ENCODE results near the gene MYLK3.

The MYLK3 gene

DNA sequence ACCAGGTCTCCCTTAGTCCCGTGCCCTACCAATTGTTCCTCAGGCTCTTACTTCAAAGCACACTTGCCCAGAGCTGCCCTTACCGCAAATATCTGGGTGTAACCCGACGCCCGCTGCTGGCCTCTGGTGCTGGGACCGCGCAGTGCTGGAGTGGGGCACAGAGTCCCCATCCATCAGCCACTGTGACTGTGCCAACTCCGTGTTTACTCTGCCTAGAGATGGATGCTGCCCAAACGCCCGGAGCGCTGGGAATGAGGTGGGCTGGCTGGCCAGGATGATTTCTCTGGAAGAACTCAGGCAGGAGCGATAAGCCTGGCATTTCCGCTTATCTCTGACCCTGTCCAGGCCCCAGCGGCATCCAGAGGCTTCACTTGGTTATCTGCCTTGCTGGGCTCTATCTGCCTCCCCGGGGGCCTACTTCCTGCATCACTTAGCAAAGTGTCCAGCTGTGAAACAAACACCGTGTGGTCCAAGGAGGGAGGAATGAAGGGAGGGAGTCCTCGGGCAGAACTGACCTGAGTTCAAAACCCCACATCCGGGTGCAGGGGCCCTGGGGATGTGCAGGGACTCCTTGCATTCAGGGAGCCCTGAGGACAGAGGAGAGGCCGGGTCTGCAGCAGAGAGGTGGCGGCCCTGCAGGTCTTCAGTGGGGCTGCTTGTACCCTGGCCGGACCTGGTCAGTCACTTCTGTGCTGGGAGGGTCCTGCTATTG lies 9.4 kb upstream of the MYLK3 start:
- DNase-seq = no peak

- DNase-seq = no peak
Observed at GRCh38 chr16:46756772-46757171, 8.6 kb upstream of the MYLK3 start.

DNA sequence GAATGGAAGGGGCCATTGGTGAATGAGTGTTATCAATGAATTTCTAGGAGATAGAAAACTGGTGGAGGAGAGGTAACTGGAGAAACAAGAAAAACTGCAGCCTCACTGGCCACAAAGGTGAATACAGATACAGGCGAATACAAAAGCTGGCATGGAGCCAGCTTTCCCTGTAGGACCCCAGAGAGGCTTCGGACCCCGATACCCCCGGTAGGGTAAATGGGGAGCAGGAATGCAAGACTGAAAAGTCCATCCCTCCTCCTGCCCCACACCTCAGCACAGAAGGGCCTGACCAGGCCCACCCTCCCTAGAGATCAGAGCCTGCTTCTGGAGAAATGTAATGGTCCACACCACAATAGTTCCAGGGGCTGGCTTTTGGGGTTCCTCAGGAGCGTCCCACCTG lies 4.9 kb upstream of the MYLK3 start:
- DNase-seq = no peak

DNA sequence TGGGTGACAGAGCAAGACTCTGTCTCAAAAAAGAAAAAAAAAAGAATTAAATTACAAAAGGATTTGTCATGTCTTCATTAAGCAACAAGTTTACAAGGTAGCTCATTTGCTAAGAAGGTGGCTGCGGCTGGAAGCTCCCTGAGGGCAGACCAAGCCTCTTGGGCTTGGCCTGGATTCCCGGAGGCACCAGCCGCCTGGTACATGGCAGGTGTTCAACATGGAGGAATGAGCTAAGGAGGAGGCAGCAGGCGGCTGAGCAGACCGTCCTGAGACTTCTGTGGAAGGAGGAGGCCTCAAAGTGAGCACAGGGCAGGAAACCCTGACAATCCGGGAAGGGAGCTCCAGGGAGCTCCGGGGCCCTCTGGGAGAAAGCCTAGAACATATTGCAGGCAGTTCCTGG lies 3.2 kb upstream of the MYLK3 start:
- no peak for DNase-seq

- no peak for DNase-seq
Observed at GRCh38 chr16:46748775-46749705, 896 bp upstream of the MYLK3 start.

DNA sequence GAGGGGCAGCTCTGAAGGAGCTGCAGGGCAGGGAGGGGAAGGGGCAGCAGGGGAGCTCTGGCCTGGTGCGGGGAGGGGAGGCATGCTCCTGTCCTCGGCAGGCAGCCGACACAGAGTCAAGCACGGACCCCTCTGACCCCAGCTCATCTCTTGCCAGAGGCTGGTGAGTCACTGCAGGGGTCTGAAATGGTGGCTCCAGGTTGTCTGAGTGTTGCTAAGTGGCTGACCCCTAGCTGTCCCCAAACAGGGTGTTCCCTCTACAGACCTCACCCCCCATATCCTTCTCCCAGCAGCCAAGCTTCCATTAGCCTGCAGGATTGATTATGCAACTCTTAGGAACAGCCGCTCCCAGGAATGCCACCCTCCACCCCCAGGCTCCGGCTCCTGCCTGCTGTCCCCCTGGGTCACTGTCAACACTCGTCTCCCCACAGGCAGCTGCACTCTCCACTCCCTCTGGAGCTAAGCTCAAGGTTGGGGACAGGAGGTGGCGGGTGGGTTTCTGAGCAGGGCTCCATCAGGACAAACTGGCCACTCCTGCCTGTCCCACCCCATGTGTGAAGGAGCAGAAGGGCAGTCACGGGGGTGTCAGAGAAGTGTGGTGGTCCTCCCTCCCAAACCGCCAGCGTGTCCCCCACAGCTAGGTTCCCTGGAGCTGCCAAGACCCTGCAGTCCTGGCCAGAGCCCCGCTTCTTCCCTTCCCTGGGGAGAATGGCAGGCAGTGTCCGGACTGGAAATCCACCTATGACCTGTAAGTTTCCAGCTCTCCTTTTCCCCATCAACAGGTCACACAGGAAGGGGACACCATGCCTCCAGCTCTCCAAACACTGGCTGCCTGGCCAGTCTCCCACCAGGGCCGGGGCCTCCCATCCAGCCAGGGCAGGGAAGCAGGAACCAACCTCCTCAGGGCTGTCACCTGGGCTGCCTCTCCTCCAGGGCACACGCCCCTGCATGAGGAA lies 1.0 kb downstream of the MYLK3 start:
- DNase-seq = no peak

- no peak for DNase-seq
Observed at GRCh38 chr16:46745617-46746016, 2.5 kb downstream of the MYLK3 start.

DNA sequence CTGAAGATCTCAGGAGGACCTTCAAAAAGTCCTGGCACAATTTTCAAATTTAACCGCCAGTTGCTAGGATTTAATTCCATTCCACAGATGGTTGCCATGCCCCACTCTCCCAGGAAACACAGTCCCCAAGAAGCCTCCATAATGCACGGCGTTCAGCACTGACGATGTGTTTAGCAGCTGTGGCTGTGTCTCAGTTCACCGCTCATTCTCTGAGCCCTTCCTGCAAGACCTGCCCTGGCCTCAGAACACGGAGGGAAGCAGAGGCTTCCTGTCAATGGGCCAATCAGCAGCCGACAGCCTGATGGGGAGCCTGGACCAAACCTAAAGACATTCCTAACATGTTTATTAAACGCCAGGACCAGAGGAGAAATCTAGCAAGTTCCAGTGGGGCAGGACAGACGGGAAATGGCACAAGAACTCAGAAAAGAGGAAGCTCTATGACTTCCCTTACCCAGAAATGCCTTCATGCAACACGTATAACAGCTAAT lies 4.9 kb downstream of the MYLK3 start:
- no peak for DNase-seq

- DNase-seq = no peak
Observed at GRCh38 chr16:46739934-46740333, 8.2 kb downstream of the MYLK3 start.

- no peak for DNase-seq
Observed at GRCh38 chr16:46737621-46738214, 10.4 kb downstream of the MYLK3 start.

GRCh38 chr16:46736695-46737094 lies 11.4 kb downstream of the MYLK3 start:
- no peak for DNase-seq

DNA sequence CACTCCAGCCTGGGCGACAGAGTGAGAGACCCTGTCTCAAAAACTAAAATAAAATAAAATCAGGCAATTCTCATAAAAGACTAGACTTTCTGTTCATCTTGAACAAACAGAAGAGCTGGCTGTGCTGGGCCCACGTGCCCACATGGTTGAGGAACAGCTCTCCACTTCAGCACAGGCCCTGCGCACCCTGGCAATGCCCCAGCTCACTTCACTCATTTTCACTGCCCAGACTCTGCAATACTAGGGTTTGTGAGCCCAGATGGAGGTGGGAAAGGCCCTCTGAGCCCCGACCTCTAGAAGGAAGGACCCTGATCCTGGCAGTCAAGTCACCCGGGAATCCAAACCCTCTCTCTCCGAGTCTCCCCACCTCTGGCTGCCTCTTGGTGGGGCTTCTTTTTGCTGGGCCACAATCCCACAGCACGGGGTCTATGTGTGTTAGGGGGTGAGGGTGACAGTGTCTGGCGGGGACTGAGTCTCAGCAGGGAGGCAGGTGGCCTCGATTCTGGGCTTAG lies 14.8 kb downstream of the MYLK3 start:
- no peak for DNase-seq

GRCh38 chr16:46732561-46732960 lies 15.6 kb downstream of the MYLK3 start:
- no peak for DNase-seq

DNA sequence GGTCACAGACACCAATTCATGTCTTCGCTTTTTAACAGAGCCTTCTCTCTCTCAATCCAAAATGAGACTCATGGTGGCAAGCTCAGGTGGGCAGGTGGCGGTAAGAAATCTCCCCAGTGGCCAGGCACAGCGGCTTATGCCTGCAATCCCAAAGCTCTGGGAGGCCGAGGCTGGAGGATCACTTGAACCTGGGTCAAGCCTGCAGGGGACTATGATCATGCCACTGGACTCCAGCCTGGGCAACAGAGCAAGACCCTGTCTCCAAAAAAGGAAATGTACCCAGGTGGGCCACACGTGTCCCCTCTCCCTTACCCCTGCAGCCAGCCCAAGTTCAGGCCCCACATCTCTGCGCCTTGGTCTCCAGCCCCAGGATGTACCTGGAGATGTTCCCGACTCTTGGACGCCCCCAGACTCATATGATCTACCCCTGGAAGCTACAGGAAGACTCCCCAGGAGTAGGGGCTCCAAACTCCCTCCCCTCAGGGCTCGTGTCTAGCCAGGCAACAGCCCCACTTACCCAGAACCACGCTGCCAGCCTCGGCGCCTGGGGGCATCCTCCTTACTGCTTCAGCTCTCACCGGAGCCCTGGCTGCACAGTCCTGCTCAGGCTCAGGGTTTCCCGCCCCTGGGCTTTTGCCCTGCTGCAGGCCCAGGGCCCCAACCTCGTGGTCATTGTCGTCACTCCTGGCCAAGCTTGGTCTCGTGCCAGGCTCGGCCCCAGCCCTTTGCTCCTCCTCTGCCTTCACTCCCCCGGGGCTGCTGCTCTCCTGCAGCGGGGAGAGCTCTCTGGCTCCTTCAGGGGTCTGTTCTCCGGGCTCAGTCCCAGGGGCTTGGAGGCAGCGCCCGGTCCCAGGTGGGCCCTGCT lies 16.2 kb downstream of the MYLK3 start:
- DNase-seq = no peak

DNA sequence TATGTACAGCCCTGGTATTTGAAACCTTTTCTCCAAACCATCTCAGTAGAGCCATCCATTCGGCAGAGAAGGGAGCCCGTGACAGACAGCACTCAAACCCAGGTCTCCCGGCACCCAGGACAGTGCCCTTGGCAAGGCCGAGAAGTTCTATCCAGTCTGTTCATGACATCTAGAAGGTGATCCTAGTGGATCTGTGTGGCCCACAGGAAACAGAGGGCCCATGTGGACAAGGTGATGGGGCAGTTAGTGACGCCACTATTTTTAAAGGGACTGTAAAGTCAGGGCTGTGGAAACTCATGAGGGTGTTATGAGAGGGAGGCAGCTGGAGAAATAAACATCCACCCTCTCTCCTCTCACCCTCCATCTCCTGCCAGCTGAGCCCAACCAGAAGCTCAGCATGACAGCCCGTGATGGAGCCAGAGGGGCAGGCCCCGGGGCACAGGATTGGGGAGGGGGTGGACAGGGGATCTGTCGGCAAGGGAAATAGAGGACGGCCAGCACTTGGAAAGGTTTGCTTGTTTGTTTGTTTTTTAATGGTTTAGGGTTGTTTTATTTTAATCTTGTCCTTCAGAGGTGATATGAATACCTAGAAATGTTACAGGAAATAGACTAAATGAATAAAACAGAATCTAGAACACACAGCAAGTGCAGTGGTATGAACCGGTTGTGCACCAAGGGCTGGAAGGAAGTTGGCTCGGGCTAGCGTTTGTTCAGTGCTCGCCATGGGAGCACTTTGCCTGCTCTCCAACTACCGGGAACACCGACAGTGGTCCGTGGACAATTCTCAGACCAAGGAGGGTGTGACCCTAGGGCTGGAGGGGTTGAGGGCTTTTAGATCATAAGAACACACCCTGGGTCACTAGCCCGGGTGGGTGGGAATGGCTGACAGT lies 17.1 kb downstream of the MYLK3 start:
- no peak for DNase-seq

DNA sequence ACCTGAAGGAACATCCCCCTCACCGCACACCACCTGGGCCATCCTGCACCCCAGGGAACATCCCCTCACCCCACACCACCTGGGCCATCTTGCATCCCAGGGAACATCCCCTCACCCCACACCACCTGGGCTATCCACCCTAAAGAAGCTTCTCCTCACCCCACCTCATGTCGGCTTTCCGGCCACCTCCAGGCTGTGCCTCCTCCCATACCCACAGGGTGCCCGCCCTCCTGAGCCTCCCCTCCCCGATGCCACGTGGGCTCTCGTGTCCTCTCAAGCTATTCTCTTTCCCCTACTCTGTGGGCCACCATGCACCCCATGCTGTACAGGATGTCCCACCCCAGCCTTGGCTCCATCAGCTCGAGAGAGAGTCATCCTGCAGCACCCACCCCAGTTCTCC lies 18.0 kb downstream of the MYLK3 start:
- no peak for DNase-seq

DNA sequence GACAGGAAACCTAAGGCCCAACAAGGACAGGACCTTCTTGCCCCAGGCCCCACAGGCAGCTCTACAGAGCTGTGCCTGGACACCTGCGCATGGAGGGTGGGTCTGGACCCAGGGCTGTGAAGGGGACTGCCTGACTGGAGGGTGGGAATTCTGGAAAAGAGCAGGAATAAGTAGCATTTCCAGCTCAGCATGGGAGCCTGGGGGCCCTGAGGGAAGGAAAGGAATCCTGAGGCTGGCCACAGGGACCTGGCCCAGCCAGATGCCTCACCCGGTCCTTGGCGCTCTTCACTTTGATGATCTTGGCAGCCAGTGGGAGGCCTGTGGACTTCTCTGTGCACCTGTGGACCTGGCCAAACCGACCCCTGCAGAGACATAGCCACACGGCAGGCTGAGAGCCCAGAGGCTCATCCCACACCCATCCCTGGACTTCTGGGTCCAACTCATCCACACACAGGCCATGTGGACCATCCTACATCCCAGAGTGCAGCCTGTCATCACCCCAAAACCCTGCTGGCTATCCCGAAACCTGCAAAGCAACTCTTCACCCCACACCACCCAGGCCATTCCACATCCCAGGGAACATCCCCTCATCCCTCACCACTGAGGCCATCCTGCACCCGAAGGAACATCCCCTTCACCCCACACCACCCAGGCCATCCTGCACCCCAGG lies 18.7 kb downstream of the MYLK3 start:
- no peak for DNase-seq

- no peak for DNase-seq
Observed at GRCh38 chr16:46728806-46729205, 19.3 kb downstream of the MYLK3 start.

- no peak for DNase-seq
Observed at GRCh38 chr16:46727630-46728029, 20.5 kb downstream of the MYLK3 start.

GRCh38 chr16:46727184-46727583 lies 21.0 kb downstream of the MYLK3 start:
- no peak for DNase-seq
